ENCODE measurements around the gene SLIT3.

SLIT3 gene

GRCh38 chr5:169280696-169281095 is 20.2 kb downstream of the SLIT3 start:
- no peak for DNase-seq (ENCODE audit: low read depth in 1 of 2, low spot score in 1 of 2)
- Histone ChIP-seq H3K27me3 (ENCODE audit: insufficient read depth, poor library complexity, severe bottlenecking) (no peaks in the 10 kb centered on the region), H3K4me3 (replicated peaks; ENCODE audit: insufficient read depth, low read length) (no peak overlapping the region), H3K27ac (replicated peaks) (no peak overlapping the region)
- TF ChIP-seq GABPA (IDR thresholded peaks at IDR 0.05; ENCODE audit: low read depth), result no peak
- no peak for TF ChIP-seq POLR2AphosphoS5 (IDR thresholded peaks at IDR 0.05; ENCODE audit: low read depth)
- TF ChIP-seq SPI1 (IDR thresholded peaks at IDR 0.05; ENCODE audit: borderline replicate concordance, low read depth), result no peak
- no peak for TF ChIP-seq CTCF (IDR thresholded peaks at IDR 0.05; ENCODE audit: insufficient read depth, low read length)
- no peak for TF ChIP-seq REST (IDR thresholded peaks at IDR 0.05; ENCODE audit: insufficient replicate concordance, low read depth)

DNA sequence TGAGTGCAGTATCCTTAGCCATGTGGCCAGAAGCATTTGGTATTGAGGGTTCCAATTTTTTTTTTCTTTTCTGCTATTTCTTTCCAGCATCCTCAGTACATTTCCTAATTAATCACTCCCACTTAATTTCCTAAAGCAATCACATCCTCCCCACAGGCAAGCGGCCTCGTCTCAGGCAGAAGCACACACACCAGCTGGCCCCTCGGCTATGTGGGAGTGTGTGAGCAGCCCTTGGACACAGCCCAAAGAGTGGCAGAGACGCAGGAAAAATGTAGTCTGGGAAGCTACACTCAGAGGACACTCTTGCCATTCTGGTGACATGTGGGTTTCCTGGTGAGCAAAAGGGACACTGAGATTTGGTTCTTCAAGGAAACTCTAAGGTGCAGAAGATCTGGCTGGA is 20.7 kb downstream of the SLIT3 start:
- TF ChIP-seq GABPA (IDR thresholded peaks at IDR 0.05; ENCODE audit: low read depth) (no peak), SPI1 (IDR thresholded peaks at IDR 0.05; ENCODE audit: borderline replicate concordance, low read depth) (no peak), REST (IDR thresholded peaks at IDR 0.05; ENCODE audit: insufficient replicate concordance, low read depth) (no peak), CTCF (IDR thresholded peaks at IDR 0.05; ENCODE audit: insufficient read depth, low read length) (no peak), POLR2AphosphoS5 (IDR thresholded peaks at IDR 0.05; ENCODE audit: low read depth) (no peak)
- no peak for DNase-seq (ENCODE audit: low read depth in 1 of 2, low spot score in 1 of 2)
- H3K4me3 ChIP-seq (replicated peaks; ENCODE audit: insufficient read depth, low read length), result no peak overlapping the region
- no peaks in the 10 kb centered on the region for H3K27me3 ChIP-seq (ENCODE audit: insufficient read depth, poor library complexity, severe bottlenecking)
- no peak overlapping the region for H3K27ac ChIP-seq (replicated peaks)

GRCh38 chr5:169279125-169279524 is 21.8 kb downstream of the SLIT3 start:
- H3K27ac ChIP-seq (replicated peaks), result no peak overlapping the region
- H3K27me3 ChIP-seq (ENCODE audit: insufficient read depth, poor library complexity, severe bottlenecking), result no peaks in the 10 kb centered on the region
- no peak for TF ChIP-seq POLR2AphosphoS5 (IDR thresholded peaks at IDR 0.05; ENCODE audit: low read depth)
- TF ChIP-seq GABPA (IDR thresholded peaks at IDR 0.05; ENCODE audit: low read depth), result no peak
- no peak for TF ChIP-seq REST (IDR thresholded peaks at IDR 0.05; ENCODE audit: insufficient replicate concordance, low read depth)
- no peak for TF ChIP-seq SPI1 (IDR thresholded peaks at IDR 0.05; ENCODE audit: borderline replicate concordance, low read depth)
- no peak for TF ChIP-seq CTCF (IDR thresholded peaks at IDR 0.05; ENCODE audit: insufficient read depth, low read length)
- H3K4me3 ChIP-seq (replicated peaks; ENCODE audit: insufficient read depth, low read length), result no peak overlapping the region
- DNase-seq (ENCODE audit: low read depth in 1 of 2, low spot score in 1 of 2), result no peak
